Measurements from ENCODE around the gene LPIN1. TPM values are rescaled to one million over a fixed set of nuclear protein-coding genes. Genes with fewer than 3 reads are reported as not detected.
"Not testable (repeated sequence)": the region's sequence is repeated elsewhere in the genome, so short reads cannot be mapped to it uniquely, and the experiment has no call there.

LPIN1 gene
- total RNA-seq, 2 experiments from 2014 or later, result 96.4 to 102 TPM

DNA sequence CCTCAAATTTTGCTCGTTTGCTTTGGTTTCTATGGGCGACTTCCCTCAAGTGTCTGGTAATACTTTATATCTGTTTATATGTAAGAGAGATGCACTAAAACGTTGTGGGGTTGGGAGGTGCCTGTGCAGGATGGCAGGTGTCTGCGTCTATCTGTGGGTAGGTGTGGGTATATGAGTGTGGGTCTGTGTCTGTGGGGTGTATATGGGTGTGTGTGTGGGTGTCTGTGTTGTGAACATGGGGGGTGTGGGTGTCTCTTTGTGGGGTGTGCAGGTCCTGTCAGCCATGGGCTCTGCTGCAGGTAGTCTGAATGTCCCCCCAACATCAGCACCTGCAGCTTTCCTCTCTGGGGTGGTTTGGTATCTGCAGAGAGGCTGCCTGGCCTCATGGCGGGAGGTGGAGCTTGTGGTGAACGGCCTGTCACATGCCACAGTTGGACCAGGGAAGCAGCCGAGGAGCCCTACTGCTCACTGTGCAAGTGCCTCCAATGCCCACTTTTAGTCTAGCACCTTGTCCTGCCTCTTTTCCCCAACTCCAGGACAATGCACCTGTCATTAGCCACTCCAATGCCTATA, 90.3 kb downstream of the LPIN1 start:
- Mint-ChIP-seq H3K4me1 (ENCODE audit: low read depth) (peaks cover 3% of the 10 kb centered on the region), H3K27ac (no peak overlapping the region), H3K27me3 (ENCODE audit: low read depth) (peaks cover 4% of the 10 kb centered on the region), H3K9me3 (peaks cover 13% of the 10 kb centered on the region), H3K36me3 (ENCODE audit: low read depth) (no peaks in the 10 kb centered on the region), H3K4me3 (no peak overlapping the region)
- DNase-seq, result no peak
- intact Hi-C loops (cut with micrococcal nuclease), result no loop called here
- CTCF ChIA-PET, result no interaction called here

DNA sequence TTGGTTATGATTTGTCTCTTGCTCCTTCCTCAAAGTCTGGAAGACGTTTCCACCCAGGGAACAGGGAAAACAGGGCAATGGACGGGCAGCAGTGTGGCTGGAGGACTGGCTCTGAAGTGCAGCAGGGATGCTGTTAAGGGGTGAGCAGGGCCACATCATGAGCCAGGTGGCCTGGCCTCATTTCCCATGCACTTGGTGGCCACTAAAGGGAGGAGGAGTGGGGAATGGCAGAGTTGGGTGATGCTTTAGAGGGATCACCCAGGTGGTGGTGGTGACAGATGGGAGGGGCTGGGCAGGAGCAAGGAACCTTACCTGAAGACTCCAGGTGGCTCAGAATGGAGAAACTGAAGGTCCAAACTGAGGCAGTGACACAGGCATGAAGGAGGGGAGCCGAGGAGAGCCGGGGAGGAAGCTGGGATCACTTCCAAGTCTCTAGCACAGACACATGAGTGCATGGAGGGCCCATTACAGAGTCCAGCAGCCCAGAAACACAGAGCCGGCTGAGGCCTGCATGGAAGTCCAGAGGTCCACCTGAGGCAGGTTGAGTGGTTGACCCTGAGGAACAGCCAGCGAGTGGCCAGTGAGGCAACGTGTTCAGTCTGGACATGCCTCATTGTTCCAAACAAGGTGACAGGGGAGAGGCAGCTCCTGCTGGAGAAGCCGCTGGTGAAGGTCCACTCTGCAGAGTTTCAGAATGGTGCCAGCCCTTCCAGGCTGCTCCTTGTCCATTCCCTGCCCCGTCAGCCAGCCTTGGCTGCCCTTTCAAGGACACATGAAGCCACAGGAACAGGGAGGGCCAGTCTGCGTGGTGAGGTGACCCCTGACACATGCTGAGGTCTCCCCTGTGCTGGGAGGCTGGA, 91.7 kb downstream of the LPIN1 start:
- no peak overlapping the region for H3K27ac Mint-ChIP-seq
- H3K4me1 Mint-ChIP-seq (ENCODE audit: low read depth), result peaks cover 2% of the 10 kb centered on the region
- CTCF ChIA-PET, result no interaction called here
- H3K4me3 Mint-ChIP-seq, result no peak overlapping the region
- H3K36me3 Mint-ChIP-seq (ENCODE audit: low read depth), result no peaks in the 10 kb centered on the region
- H3K9me3 Mint-ChIP-seq, result peaks cover 13% of the 10 kb centered on the region
- DNase-seq, result no peak
- intact Hi-C loops (cut with micrococcal nuclease), result no loop called here
- peaks cover 4% of the 10 kb centered on the region for H3K27me3 Mint-ChIP-seq (ENCODE audit: low read depth)

GRCh38 chr2:11839916-11840315, 93.5 kb downstream of the LPIN1 start:
- CTCF ChIA-PET, result no interaction called here
- Mint-ChIP-seq H3K4me3 (no peak overlapping the region), H3K27ac (no peak overlapping the region), H3K36me3 (ENCODE audit: low read depth) (no peaks in the 10 kb centered on the region), H3K4me1 (ENCODE audit: low read depth) (no peaks in the 10 kb centered on the region), H3K9me3 (peaks cover 2% of the 10 kb centered on the region), H3K27me3 (ENCODE audit: low read depth) (peaks cover 4% of the 10 kb centered on the region)
- DNase-seq, result no peak
- intact Hi-C loops (cut with micrococcal nuclease), result no loop called here

DNA sequence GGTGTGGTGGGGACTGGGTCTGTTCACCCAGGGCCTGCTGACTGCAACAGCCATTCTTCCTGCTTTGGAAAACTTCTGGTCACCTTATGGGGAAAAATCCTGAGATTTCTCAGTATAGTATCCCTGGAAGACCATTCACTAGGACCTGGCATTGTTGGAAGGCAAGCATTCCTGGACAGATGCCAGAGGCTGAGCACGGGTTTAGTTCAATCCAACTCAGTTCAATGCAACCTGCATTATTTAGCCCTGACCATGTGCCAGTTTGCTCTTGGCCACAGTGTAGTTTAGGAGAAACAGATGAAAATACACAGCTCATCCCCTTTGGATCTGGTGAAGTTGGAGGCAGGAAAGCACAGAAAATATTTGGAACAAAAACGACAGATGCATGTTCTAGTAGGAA, 95.9 kb downstream of the LPIN1 start:
- intact Hi-C loops (cut with micrococcal nuclease), result no loop called here
- H3K36me3 Mint-ChIP-seq (ENCODE audit: low read depth), result no peaks in the 10 kb centered on the region
- H3K27ac Mint-ChIP-seq, result no peak overlapping the region
- peaks cover 2% of the 10 kb centered on the region for H3K9me3 Mint-ChIP-seq
- CTCF ChIA-PET, result interaction anchor here (0.7 to 1.3 kb wide), 3 partner anchors 8 to 1165 kb away, joined by 3 to 5 read pairs (median 3); no protein-coding TSS in a partner anchor
- H3K27me3 Mint-ChIP-seq (ENCODE audit: low read depth), result peaks cover 4% of the 10 kb centered on the region
- no peak for DNase-seq
- H3K4me3 Mint-ChIP-seq, result no peak overlapping the region
- no peaks in the 10 kb centered on the region for H3K4me1 Mint-ChIP-seq (ENCODE audit: low read depth)

DNA sequence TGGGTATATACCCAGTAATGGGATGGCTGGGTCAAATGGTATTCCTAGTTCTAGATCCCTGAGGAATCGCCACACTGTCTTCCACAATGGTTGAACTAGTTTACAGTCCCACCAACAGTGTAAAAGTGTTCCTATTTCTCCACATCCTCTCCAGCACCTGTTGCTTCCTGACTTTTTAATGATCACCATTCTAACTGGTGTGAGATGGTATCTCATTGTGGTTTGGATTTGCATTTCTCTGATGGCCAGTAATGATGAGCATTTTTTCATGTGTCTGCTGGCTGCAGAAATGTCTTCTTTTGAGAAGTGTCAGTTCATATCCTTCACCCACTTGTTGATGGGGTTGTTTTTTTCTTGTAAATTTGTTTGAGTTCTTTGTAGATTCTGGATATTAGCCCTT, 98.4 kb downstream of the LPIN1 start:
- CTCF ChIA-PET; H3K4me3 Mint-ChIP-seq; DNase-seq; intact Hi-C loops (cut with micrococcal nuclease); H3K4me1 Mint-ChIP-seq (ENCODE audit: low read depth); H3K27me3 Mint-ChIP-seq (ENCODE audit: low read depth); H3K36me3 Mint-ChIP-seq (ENCODE audit: low read depth); H3K27ac Mint-ChIP-seq: not testable (repeated sequence)
- H3K9me3 Mint-ChIP-seq, result peaks cover 11% of the 10 kb centered on the region

- CTCF ChIA-PET; H3K27me3 Mint-ChIP-seq (ENCODE audit: low read depth); H3K36me3 Mint-ChIP-seq (ENCODE audit: low read depth); intact Hi-C loops (cut with micrococcal nuclease); H3K27ac Mint-ChIP-seq; DNase-seq; H3K4me3 Mint-ChIP-seq; H3K4me1 Mint-ChIP-seq (ENCODE audit: low read depth): not testable (repeated sequence)
- H3K9me3 Mint-ChIP-seq, result peaks cover 11% of the 10 kb centered on the region
These were observed 101.5 kb downstream of the LPIN1 start for GRCh38 chr2:11847935-11848334.

DNA sequence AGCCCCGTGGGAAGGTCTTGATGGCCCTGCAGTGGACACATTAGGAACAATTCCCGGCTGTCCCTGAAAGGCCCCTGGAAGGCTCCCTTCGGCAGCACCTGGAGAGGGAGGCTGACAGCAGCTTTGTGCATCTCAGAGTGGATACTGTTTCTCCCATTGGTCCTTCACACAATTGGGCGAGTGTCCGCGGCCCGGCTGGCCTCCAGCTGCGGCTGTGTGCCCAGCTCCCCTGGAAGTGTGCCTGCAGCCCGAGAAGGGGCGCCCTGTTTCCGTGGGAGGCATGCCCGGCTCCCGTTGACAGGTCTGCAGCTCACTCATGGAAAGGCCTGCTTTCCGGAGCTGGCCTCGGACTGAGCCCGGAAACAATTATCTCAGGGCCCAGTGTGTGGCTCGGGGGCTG, 103.7 kb downstream of the LPIN1 start:
- H3K27me3 Mint-ChIP-seq (ENCODE audit: low read depth), result no peaks in the 10 kb centered on the region
- H3K36me3 Mint-ChIP-seq (ENCODE audit: low read depth), result peaks cover 1% of the 10 kb centered on the region
- H3K9me3 Mint-ChIP-seq, result peaks cover 11% of the 10 kb centered on the region
- H3K27ac Mint-ChIP-seq, result no peak overlapping the region
- intact Hi-C loops (cut with micrococcal nuclease), result no loop called here
- no peak for DNase-seq
- CTCF ChIA-PET, result interaction anchor here (0.6 to 1.1 kb wide), 3 partner anchors 8 to 64 kb away, joined by 3 to 4 read pairs (median 3); no protein-coding TSS in a partner anchor
- no peaks in the 10 kb centered on the region for H3K4me1 Mint-ChIP-seq (ENCODE audit: low read depth)
- H3K4me3 Mint-ChIP-seq, result no peak overlapping the region

- Mint-ChIP-seq H3K27ac (no peak overlapping the region), H3K9me3 (peaks cover 8% of the 10 kb centered on the region), H3K27me3 (ENCODE audit: low read depth) (no peaks in the 10 kb centered on the region), H3K36me3 (ENCODE audit: low read depth) (peaks cover 1% of the 10 kb centered on the region), H3K4me3 (no peak overlapping the region), H3K4me1 (ENCODE audit: low read depth) (no peaks in the 10 kb centered on the region)
- CTCF ChIA-PET, result no interaction called here
- no peak for DNase-seq
- intact Hi-C loops (cut with micrococcal nuclease), result no loop called here
These were observed 106.2 kb downstream of the LPIN1 start for GRCh38 chr2:11852526-11853196.

- Mint-ChIP-seq H3K4me1 (ENCODE audit: low read depth) (no peaks in the 10 kb centered on the region), H3K4me3 (no peak overlapping the region), H3K27me3 (ENCODE audit: low read depth) (no peaks in the 10 kb centered on the region), H3K36me3 (ENCODE audit: low read depth) (no peaks in the 10 kb centered on the region), H3K27ac (no peak overlapping the region), H3K9me3 (peaks cover 8% of the 10 kb centered on the region)
- no peak for DNase-seq
- intact Hi-C loops (cut with micrococcal nuclease), result no loop called here
- CTCF ChIA-PET, result no interaction called here
These were observed 106.8 kb downstream of the LPIN1 start for GRCh38 chr2:11853197-11853588.

DNA sequence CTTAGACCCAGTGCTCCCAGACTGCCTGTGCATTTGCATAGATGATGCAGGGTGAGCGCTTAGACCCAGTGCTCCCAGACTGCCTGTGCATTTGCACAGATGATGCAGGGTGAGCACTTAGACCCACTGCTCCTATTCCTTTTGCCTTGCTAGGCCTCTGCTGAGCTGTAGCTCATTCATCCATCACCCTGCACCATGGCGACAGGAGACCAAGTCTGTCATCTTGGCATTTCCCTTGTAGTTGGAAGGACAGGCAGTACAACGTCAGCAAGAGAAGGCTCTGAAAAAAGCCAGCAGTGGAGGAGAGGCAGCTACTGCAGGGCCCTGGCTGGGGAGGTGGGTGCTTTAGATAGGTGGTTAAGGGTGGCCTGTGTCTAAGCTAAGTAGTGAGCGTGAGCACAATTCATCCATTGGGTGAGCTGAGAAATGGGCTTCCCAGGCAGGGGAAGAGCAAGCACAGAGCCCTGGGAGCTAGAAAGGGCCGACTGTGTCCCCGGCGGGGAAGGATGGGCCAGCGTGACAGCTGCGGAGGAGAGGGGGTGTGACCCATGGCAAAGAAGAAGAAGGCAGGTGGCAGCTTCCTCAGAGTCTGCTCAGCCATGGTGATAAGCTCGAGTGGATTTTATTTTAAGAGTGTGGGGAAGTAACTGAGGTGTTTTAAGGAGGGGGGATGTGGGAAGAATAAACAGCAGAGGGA, 108.8 kb downstream of the LPIN1 start:
- intact Hi-C loops (cut with micrococcal nuclease), result no loop called here
- DNase-seq, result no peak
- Mint-ChIP-seq H3K27me3 (ENCODE audit: low read depth) (no peaks in the 10 kb centered on the region), H3K4me3 (no peak overlapping the region), H3K4me1 (ENCODE audit: low read depth) (no peaks in the 10 kb centered on the region), H3K36me3 (ENCODE audit: low read depth) (peaks cover 5% of the 10 kb centered on the region), H3K9me3 (peaks cover 19% of the 10 kb centered on the region), H3K27ac (no peak overlapping the region)
- CTCF ChIA-PET, result no interaction called here

DNA sequence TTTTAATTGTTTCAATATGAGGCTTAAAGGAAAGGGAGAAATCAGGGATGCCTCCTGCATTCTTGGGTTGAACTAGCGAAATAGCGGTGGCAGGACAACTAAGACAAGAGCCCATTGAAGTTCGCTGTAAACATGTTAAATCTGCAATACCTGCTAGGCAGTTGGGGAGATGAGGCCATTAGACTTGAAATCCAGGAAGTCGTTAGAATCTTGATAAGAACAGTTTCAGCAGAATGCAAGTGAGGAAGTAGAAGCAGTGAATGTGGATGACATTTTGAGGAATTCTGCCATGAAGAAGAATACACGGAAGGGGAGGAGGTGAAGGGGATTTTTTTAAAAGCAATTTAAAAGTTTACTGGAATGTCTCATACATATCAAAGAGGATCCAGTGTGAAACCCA, 109.7 kb downstream of the LPIN1 start:
- intact Hi-C loops (cut with micrococcal nuclease), result no loop called here
- H3K27ac Mint-ChIP-seq, result no peak overlapping the region
- no peaks in the 10 kb centered on the region for H3K4me1 Mint-ChIP-seq (ENCODE audit: low read depth)
- DNase-seq, result no peak
- H3K27me3 Mint-ChIP-seq (ENCODE audit: low read depth), result no peaks in the 10 kb centered on the region
- H3K36me3 Mint-ChIP-seq (ENCODE audit: low read depth), result peaks cover 5% of the 10 kb centered on the region
- peaks cover 20% of the 10 kb centered on the region for H3K9me3 Mint-ChIP-seq
- H3K4me3 Mint-ChIP-seq, result no peak overlapping the region
- CTCF ChIA-PET, result no interaction called here

DNA sequence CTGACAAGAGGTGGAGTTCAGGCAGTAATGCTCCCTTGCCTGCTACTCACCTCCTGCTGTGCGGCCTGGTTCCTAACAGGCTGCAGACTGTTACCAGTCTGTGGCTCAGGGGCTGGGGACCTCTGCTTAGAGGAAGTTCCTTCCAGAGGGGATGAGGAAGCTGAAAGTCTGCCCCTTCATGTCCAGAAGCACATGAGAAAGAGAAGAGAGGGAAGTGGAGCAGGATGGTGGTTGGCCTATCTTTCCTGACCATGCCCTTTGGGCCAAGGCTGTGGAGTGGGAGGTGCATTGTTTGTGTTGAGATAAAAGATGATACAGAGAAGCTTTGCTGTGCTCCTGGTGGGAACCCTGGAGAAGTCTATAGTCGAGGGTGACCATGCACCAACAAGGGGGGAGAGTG, 112.5 kb downstream of the LPIN1 start:
- H3K27ac Mint-ChIP-seq, result no peak overlapping the region
- peaks cover 5% of the 10 kb centered on the region for H3K36me3 Mint-ChIP-seq (ENCODE audit: low read depth)
- intact Hi-C loops (cut with micrococcal nuclease), result no loop called here
- H3K27me3 Mint-ChIP-seq (ENCODE audit: low read depth), result peaks cover 2% of the 10 kb centered on the region
- H3K9me3 Mint-ChIP-seq, result peaks cover 20% of the 10 kb centered on the region
- CTCF ChIA-PET, result no interaction called here
- no peak overlapping the region for H3K4me3 Mint-ChIP-seq
- no peak for DNase-seq
- H3K4me1 Mint-ChIP-seq (ENCODE audit: low read depth), result peaks cover 5% of the 10 kb centered on the region
